HG03520 (cell line): ENCODE data around the gene ELMO1.

Experiments used
- ATAC-seq: cut with Tn5 transposase; IDR thresholded peaks from one replicate; pipeline ENCODE4 v1.9.1; 2021; ENCODE audit warnings: mild to moderate bottlenecking, moderate library complexity; ENCODE audit not compliant: unreplicated experiment

Gene ELMO1

DNA sequence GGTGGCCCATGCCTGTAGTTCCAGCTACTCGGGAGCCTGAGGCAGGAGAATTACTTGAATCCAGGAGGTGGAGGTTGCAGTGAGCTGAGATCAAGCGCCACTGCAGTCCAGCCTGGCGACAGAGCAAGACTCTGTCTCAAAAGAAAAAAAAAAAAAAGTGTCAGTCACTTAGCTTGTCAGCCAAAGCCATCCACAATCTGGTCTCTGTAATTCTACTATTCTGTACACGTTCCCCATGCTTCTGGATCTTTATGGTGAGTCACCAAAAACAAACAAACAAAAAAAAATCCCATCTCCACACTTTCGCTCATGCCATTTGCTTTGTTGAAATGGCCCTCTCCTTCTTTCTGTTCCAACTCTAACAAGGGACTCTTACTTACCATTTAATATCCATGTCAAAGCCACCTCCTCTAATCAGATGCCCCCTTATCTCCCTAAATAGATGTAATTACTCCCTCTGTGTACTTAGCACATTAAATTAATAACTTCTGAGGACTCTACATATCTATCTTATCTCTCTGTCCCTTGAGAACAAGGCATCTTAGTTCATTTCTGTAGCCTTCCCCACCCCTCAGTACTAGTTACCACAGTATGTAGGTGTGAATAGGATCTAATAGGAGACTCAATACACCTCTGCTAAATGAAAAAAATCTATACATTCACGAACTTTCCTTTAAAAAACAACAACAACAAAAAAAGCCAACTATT is 128.4 kb downstream of the ELMO1 start:
- no peak for ATAC-seq

DNA sequence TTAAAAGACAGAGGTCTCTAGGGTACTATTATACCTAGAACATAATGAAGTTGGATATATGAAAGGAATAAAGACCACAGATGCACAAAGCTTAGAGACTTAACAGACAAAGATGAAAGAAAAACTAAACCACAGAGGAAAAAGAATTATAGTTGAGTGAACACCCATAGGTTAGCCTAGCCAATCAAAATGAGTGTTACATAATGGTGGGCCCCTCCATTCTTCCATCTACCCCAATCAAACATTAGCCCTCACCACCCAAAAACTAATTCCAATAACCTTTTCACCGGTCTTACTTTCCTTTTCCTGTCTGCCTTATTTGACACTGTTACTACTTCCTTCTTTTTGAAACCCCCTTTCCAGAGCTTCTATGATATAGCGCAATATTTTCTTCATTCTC is 130.1 kb downstream of the ELMO1 start:
- no peak for ATAC-seq

DNA sequence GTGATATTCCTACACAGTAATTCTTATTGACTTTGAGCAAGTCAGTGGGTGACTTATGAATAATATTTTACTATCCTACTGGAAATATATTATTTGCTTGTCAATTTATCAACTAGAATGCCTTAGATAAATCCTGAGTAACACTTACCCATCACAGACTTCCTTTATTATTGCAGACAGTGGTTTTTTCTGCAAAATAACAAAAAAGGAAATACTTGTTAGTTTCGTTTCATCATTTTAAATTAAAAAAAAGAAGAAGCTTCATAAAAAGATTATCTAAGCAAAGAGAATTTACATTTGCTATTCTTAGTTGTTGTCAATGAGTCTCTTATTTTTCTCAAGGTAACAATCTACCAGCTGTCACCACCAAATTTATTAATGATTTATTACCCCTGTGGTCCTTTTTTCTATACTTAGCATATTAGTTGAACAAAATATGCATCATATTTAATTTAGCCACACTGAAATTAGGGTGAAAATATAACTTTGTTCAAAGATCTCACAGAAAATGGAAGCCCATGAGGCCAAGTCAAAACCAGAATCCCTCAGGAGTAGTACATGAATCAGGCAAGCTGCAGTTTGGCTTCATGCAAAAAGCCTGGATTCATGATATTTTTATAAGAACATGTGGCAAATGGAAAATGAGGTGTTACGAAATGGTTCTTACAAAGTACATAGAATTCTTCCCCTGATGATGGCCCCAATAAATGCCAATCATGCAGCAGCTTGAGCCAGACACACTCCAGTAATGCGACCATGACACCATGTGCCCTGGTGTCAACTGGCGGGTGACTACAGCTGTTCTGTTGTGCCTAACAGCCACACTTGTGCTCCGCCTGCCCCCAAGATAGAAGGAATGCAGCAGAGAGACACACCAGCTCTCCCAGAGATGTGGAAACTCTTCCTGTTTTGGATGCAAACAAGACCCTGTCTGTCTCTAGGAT is 132.6 kb downstream of the ELMO1 start:
- no peak for ATAC-seq

DNA sequence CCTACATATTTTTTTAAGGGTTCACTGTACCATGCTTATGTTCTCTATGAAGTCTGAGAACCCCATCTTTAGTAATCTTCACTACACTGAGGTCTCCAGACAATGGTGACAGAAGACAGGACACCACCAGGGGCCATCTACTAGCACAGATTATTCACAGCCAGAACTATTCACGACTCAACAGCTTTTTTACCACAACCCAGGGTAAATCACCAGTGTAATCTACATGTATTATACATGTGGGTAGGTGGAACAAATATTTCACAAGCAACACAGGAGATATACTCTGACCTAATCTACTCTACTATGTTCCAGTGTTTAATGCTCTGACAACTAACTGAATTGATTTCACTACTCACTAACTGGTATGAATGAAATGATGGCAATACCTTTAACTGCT is 136.1 kb downstream of the ELMO1 start:
- no peak for ATAC-seq

DNA sequence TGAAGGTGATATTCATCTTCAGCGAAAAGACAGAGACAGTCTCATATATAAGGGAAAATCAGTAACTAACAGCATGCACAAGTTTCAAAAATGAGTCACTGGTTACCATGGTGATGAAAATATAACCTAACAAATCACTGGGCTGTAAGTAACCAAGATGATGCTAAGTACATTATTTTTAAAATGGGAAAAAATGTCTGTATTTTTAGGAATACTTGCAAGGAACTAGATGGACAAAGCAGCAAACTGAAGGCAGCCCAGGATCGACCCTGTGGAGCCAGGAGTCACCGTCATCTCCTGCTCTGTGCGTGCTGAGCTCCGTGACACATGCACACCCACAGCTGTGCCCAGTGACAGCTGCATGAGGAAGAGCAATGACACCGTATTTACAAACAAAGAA is 137.3 kb downstream of the ELMO1 start:
- ATAC-seq, result no peak

DNA sequence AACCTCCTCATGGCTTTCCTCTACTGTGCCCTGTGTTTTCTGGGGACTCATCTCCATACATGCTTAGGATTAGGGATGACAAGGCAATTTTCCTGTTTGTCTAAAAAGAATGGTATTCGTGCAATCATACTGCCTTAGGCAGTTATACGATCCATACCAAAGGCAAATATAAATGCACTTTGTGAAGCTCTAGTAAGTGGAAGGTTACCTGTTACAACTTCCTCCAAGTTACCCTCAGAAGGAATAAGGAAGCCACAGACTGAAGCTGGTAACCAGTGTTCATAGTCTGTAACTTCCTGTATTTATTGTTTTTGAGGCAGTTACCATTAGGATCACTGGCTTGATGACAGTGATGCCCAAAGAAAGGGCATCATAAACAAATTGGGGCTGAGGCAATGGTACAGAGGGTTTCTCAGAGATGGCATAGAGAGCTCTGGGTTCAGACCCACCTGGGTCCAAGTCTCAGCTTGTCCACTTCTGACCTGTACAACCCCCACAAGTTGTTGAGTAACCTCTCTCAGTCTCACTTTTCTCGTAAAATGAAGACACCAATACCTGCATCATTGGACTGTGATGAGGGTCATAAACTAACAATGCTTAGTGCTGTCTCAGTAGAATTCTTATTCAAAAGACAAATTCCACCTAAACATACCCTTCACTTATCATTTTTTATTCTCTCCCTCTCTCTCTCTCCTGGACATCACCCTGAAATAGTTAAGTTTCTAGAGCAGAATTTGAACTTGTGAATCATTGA is 138.2 kb downstream of the ELMO1 start:
- ATAC-seq, result no peak

DNA sequence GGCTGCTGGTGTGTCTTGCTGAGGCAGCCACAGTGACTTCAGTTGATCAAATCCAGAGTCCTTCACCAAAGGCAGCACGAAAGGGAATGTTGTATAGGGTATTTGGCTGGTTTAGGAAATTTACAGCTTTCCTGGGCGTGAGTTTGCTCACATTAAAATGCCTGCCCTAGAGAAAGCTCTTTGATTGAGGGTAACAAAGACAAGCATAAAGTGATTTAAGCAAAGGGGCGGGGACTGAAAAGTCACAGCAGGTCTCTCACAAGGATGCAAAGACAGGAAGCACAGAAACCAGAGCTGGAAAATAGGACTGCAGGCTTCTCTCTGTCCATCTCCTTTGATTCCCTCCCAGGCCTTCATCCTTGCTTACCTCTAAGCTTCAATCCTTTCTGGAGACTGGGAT is 139.2 kb downstream of the ELMO1 start:
- ATAC-seq, result no peak

DNA sequence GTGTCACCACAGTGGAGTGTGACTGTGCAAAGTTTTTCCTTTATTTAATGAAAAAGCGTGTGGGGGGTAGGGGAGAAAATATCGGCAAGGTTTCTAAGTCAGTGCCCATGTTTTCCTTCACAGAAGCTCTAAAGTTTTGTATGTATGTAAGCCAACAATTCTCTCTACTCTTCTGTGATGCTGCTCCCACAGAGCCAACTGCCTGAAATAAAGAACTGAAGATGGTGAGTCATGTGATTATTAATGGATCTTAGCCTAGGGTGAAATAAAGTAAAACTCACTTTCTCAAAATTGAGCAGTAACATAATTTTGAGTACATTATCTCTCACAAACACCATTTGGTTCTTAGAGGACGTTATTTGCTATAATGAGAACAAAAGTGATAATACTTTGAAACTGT is 143.7 kb downstream of the ELMO1 start:
- no peak for ATAC-seq

DNA sequence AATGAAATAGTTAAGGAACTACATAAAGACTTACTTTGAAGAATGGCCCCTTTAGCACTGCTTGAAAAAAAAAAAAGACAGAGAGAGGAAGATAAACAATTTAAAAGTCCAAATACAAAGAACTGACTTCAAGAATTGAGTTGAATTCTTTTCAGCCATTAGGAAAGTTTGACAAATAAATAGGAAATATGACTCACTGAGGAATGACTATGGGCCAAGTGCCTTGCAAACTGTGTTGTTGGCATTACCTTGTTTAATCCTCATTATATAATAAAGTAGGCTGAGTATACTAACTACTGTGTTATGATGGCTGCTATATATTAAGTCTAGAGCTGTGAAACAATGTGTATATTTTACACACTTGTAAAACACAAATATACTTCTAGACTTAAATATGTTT is 151.1 kb downstream of the ELMO1 start:
- no peak for ATAC-seq

DNA sequence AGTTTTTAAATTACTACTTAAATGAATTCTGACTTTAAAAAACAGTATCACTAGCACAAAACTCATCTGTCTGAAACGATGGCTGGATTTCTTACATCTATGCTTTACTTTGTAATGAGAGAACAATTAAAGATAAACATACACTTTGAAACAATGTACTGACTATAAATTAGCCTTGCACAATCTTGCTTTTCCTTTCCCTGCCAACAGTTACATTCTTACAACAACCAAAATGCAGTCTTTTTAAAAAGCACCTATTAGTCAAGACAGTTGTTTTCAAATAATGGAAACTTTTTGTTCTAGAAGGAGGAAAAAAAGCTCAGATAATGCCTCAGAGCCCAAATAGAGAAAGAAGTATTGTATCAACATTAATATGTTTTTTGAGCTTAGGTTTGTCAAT is 153.3 kb downstream of the ELMO1 start:
- no peak for ATAC-seq

DNA sequence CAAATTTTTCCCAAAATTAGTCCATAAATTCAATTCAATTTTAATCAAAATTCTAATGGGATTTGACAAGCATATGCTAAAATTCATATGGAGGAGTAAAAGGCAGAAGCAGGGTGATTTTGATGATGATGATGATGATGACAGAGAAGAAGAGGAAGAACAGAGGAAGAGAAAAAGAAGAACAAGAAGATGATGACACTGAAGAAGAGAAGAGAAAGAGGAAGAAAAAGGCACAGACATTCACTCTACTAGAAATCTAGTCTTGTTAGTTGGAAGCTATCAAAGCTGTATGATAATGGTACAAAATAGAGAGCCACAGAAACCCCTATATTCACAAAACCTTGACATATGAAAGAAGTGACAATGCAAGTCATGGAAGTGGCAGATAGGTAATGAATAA is 157.9 kb downstream of the ELMO1 start:
- no peak for ATAC-seq

DNA sequence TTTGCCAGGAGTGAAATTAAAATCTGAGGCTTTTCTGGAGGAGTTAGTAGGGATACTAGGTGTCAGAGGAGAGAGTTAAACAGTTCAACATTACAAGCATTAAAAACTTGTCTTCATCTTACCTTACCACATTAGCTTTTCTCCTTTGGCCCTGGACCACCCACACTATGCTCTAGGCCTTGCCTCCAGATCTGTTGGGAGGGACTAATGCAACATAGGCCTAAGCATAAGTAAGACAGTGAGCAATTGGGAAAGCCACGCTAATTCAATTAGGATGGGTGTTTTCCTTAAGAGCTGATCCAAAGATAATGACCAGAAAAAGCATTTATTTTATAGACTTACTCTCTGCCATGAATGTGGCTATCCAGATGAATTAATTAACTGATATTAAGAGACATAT is 158.9 kb downstream of the ELMO1 start:
- no peak for ATAC-seq

DNA sequence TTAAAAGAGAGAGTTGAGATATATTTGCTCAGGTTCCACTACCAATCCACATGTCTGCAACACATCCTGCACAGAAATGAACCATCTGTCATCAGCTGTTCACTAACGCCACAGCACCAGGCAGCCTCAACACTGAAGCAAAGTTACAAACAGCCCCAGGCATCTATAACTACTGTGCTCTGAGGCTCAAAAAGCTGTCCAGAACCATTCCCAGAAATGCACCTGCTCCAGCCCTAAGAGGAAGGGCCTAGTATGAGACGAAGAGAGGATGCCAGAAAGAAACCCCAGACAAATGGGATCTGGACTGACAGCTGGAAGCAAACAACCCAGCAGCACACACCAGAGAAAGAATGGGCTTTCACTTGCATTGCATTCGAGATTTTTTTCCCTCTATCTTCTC is 159.3 kb downstream of the ELMO1 start:
- ATAC-seq, result no peak

DNA sequence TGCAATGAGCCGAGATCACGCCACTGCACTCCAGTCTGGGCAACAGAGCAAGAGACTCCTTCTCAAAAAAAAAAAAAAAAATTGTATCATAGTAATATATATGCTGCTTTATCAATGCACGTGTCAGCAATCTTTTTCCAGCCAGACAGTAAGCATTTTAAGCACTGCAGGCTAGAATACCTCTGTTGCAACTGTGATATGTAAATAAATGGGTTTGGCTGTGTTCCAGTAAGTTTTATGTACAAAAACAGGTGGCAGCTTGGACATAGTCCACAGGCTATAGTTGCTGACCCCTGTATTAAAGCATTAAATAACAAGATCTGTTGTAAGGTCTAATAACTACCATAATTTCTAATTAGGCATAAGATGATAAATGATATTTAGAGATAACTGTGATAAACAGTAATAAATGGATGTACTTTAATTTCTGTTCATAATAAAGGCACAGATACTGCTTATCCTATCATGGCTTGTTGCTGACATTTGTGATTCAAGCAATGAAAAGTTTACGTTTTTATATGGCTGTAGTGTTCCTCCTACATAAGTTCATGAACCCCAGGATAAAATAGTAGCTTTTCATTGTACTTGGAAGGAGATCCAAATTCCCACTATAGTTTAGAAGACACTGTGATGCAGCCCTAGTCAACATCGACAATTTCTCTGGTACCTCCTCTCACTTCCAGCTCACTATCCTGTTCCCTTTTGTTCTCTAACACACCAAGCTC is 161.4 kb downstream of the ELMO1 start:
- ATAC-seq, result peak; percentile 60

DNA sequence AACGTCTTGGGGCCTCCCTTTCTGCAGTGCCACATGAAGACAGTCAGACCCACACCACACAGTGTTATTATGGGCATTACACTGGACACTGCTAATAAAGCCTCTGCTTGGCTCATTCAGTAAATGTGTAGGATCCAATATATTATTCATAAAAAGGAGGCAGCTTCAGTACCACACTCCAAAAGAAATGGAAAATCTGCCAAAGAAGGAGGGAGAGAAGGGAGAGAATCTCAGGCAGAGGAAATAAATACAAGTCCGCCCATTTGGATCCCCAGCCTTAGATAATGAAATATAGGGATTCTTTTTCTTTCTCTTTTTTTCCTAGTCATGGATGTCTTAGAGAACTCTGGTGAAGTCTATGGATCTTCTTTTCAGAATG is 162.2 kb downstream of the ELMO1 start:
- no peak for ATAC-seq

DNA sequence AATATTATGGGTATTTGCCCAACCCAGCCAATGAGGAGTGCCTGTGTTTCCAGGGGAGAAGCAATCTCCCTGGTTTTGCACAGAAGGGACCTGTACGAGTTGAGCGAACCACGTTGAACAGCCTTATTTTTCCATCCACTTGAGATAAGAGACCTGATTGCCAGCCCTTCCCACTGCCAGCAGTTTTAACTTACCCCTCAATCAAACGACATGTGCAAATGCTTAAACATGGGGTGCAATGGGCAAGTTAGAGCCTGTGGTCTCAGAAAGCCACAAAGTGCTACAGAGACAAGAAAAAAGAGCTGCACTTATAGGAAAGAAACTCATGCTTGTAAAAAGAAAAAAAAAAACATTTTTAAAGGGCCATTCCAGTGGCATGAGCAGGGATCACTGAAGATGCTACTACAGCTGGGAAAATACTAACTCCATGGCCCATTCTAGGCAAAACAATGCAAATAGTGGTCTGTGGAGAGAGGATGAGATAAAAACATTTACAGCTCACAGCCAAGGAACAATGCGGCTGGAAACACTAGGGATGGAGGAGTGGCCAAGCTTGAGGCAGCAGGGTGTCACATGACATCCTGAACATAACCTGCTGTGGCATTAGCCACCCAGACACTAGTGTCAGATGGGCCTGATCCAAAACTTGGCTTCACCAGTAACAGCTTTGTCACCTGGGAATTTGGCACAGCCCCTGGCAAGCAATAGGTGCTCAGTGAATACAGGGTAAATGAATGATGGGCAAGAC is 162.8 kb downstream of the ELMO1 start:
- ATAC-seq, result no peak

DNA sequence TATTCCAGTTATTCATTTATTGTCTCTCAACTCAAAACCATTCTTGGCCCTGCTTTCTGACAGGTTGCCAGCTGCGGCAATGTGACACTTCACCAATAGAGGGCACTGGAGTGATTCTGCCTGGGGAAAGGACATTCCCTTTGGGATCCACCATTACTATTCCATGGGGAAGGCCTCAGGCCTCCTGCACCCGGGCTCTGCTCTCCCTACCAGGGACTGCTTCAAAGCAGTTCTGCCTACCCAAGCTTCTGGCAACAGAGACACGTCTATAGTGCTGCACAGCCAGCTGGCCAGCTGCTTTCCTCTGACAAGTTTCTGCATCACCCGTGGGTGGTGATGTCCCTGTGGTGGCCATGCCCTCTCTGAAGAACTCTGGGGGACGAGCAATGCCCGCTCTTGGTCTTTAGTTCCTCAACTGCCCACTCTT is 163.8 kb downstream of the ELMO1 start:
- no peak for ATAC-seq

DNA sequence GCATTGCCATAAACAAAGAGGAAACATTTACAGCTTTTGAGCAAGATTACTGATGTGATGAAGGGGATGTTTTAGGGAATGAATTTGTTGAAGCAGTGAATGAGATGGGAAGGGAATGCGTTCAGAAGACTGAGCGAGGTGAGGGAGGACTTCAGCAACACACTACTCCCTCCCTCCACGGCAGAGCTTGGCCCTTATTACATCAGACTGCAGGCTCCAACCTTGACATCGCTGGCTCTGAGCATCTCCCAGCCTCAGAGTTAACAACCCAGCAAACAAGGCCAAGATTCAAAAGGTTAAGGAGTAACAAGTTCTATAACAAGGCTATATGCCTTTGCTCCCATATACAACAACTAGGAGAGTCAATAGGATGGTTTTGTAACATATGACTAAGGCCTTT is 164.4 kb downstream of the ELMO1 start:
- no peak for ATAC-seq

DNA sequence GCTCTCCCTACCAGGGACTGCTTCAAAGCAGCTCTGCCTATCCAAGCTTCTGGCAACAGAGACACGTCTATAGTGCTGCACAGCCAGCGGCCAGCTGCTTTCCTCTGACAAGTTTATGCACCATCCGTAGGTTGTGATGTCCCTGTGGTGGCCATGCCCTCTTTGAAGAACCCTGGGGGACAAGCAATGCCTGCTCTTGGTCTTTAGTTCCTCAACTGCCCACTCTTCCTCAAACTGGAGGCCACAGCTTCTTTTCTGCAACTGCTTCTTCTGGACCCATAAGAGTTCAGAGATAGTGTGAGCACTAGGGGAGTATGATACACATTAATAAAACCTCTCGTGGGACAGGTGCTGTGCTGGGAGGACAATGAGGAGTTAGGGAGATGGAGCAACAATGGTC is 164.9 kb downstream of the ELMO1 start:
- no peak for ATAC-seq

DNA sequence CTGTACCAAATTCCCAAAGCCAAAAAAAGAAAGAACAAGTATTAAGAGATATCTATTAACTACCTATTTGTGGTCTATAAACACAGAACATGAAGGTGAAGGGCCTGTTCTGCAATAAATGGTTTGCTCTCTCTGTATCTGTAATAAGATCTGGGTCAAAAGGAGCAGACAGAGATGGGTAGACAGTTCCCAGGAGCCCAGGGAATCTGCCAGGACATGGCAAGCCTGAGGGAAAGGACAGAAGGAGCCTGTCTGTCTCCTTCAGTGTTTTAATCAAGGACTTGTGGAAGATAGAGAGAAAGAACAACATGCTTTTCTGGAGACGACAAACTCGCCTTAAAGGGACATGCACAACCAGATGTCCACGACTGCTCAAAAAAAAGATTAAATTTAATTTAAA is 165.7 kb downstream of the ELMO1 start:
- ATAC-seq, result no peak
